Fibroblast of lung (primary cell): ENCODE results near the gene RFX8.

Experiments
- CTCF ChIP-seq, 2 donors: IDR thresholded peaks in 1 of 2; conservative IDR thresholded peaks in 1 of 2; 1 replicate in 1 of 2; 2 replicates in 1 of 2; pipeline ENCODE4 v1.5.1; 2011 to 2012; ENCODE audit warnings: low read length in 2 of 2, control low read depth in 1 of 2, inconsistent platforms in 1 of 2, low read depth in 1 of 2, mild to moderate bottlenecking in 1 of 2
- EZH2 ChIP-seq: IDR thresholded peaks from 2 replicates; pipeline ENCODE4 v1.5.1; 2012; ENCODE audit warnings: low read length, control low read depth, mild to moderate bottlenecking; ENCODE audit errors: missing control alignments

GRCh38 chr2:101517758-101518271 lies 42.9 kb upstream of the RFX8 start:
- TF ChIP-seq CTCF (conservative IDR thresholded peaks at IDR 0.05 in 1 of 2, IDR thresholded peaks at IDR 0.05 in 1 of 2; ENCODE audit: low read depth in 1 of 2, low read length in 2 of 2): no peak
- no peak for TF ChIP-seq EZH2
